Retinal pigment epithelial cell (primary cell): Measurements from ENCODE around the gene COPE.

Experiments used
- DNase-seq: peaks from one replicate; pipeline ENCODE4 v3.0.0-alpha.2; 2010; ENCODE audit warnings: low read depth
- H3K4me3 ChIP-seq: 2 replicates; pipeline ENCODE4 v1.5.1; 2011; ENCODE audit warnings: mild to moderate bottlenecking, low read length, control low read depth, moderate library complexity
- CTCF ChIP-seq: conservative IDR thresholded peaks from 2 replicates; pipeline ENCODE4 v1.5.1; 2011; ENCODE audit warnings: low read depth, low read length, control low read depth, inconsistent platforms

The COPE gene

GRCh38 chr19:18868380-18869022 lies 50.7 kb downstream of the COPE start:
- no peak for DNase-seq
- no peak for TF ChIP-seq CTCF
- H3K4me3 ChIP-seq, result no peak overlapping the region

GRCh38 chr19:18867751-18868150 lies 51.4 kb downstream of the COPE start:
- no peak for DNase-seq
- no peak overlapping the region for H3K4me3 ChIP-seq
- no peak for TF ChIP-seq CTCF

- no peak for TF ChIP-seq CTCF
- no peak overlapping the region for H3K4me3 ChIP-seq
- no peak for DNase-seq
Measured at GRCh38 chr19:18867199-18867598, 52.0 kb downstream of the COPE start.

GRCh38 chr19:18866800-18867123 lies 52.4 kb downstream of the COPE start:
- DNase-seq, result no peak
- H3K4me3 ChIP-seq, result no peak overlapping the region
- no peak for TF ChIP-seq CTCF

- peak; percentile 90 for TF ChIP-seq CTCF
- no peak overlapping the region for H3K4me3 ChIP-seq
- no peak for DNase-seq
Measured at GRCh38 chr19:18865973-18866799, 53.0 kb downstream of the COPE start.

GRCh38 chr19:18865106-18865972 lies 53.8 kb downstream of the COPE start:
- DNase-seq, result no peak
- no peak overlapping the region for H3K4me3 ChIP-seq
- TF ChIP-seq CTCF, result no peak
